DMS79 (cell line): ENCODE measurements around the gene MAK.
"Not testable (repeated sequence)": the region's sequence is repeated elsewhere in the genome, so short reads cannot be mapped to it uniquely, and the experiment has no call there.

ENCODE experiments used
- DNase-seq: peaks from one replicate; lab custom pipeline; 2025; lab: John Stamatoyannopoulos, UW

Gene MAK, protein sequence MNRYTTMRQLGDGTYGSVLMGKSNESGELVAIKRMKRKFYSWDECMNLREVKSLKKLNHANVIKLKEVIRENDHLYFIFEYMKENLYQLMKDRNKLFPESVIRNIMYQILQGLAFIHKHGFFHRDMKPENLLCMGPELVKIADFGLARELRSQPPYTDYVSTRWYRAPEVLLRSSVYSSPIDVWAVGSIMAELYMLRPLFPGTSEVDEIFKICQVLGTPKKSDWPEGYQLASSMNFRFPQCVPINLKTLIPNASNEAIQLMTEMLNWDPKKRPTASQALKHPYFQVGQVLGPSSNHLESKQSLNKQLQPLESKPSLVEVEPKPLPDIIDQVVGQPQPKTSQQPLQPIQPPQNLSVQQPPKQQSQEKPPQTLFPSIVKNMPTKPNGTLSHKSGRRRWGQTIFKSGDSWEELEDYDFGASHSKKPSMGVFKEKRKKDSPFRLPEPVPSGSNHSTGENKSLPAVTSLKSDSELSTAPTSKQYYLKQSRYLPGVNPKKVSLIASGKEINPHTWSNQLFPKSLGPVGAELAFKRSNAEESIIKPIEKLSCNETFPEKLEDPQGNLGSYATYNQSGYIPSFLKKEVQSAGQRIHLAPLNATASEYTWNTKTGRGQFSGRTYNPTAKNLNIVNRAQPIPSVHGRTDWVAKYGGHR

DNA sequence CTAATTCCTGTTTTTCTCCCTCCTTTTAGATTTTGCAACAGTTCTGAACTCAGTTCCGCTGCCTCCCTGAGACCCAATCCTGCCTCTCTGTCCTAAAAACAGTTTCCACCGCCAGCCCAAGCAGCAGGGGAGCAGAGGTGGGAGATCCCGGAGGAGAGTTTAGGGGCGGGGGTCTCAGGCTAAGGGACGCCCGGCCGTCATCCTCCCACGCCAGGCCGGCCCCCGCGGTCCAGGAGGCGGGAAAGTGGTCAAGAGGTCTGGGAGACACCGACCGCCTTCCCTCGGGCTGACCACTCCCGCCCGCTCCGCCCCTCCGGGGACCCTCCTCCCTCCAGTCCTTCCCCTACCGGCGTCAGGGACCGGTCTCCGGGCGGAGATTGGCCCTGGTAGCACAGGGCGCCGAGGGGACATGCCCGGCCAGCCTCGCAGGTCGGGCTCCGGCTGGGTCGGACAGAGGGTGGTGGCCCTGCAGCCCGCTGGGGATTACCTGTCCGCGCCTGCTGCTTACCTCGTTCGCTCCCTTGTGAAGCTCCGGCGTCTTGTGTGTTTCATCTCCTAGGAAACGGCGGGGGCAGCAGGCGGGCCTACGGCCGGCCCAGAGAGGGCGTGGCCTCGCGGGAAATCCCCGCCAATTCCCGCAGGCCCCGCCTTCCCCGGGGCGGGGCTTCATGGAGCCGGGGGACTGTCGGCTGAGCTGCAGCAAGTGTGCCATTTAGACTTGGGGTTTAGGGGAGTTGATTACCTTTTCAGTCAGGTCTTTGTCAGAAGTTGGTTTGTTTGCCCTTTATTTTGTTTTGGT, at the start of gene MAK:
Gene MAK, minus strand, starts transcription at position 545 of the 799 bp plus-strand sequence. CDS start 7,891 bp downstream, outside the sequence.
- peak; percentile 59 for DNase-seq

DNA sequence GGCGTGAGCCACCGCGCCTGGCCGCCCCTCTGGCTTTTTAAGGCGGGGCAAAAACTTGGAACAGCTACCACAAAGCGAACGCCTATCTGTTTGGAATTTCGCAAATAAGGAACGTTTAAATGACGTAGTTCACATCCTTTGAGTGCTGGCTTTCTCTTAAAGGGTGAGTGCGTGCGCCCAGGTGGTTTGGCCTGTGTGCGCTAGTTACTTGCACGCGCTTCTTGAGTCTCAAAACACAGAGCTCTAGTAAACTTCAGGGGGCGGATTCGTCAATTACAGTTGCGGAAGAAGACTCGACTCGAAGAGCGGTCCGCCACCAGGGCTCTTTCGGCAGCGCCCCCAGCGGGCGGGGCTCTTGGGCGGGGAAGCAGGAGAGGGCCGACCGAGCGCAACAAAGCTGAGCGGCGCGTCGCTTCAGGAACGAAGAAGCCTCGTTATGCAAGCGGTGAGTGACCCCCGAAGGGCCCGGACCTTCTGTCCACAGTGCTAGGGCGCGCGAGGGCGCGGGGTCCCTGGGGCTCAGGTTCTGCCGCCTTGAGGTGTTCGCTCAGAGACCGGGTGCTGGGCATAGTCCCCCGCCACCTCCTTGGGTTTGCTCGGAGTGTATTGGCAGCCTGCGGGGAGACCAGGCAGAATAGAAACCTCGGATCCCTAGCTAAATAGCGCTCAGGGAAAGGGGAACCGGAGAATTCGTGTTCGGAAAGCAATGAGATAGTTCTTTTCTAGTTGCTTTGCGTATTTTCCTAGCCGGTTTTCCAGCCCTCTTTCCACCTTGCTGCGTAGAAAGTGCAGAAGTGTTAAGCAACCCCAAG, 48.6 kb upstream of the MAK start, which contains the start of gene SYCP2L:
Gene SYCP2L, plus strand, starts transcription at position 362 of the 812 bp plus-strand sequence. Its CDS starts 75 bp downstream, at position 437.
- peak; percentile 46 for DNase-seq

DNA sequence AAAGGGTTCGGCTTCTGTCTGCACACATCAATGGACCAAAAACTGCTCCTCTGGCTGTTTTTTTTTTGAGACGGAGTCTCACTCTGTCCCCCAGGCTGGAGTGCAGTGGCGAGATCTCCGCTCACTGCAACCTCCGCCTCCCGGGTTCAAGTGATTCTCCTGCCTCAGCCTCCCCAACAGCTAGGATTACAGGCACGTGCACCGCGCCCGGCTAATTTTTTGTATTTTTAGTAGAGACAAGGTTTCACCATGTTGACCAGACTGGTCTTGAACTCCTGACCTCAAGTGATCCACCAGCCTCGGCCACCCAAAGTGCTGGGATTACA, 48.0 kb upstream of the MAK start:
- DNase-seq: not testable (repeated sequence)

DNA sequence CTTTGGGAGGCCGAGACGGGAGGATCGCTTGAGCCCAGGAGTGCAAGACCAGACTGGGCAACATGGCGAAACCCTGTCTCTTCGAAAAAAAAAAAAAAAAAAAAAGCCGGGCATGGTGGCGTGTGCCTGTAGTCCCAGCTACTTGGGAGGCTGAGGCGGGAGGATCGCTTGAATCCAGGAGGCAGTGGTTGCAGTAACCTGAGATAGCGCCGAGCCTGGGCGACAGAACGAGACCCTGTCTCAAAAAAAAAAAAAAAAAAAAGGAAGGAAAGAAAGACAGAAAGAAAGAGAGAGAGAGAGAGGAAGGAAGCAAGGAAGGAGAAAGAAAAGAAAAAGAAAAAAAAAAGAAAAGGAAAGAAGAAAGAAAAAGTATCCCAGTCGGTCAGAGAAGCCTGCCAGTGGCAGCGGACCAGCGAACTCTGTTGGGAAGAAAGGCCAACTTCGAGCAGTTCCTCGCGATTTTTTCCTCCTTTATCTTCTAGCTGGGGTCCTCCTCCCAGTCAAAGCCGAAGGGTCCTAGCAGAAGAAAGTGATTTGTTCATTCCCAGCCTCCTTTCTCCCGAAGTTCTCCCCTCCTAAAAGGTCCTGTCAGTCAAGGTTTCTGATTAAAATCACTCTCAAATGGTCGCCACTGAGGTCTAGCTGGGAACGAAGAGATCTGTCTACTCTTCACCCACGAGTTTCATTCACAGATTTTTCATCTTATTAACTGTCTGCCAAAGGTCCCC, 46.1 kb upstream of the MAK start:
- no peak for DNase-seq

DNA sequence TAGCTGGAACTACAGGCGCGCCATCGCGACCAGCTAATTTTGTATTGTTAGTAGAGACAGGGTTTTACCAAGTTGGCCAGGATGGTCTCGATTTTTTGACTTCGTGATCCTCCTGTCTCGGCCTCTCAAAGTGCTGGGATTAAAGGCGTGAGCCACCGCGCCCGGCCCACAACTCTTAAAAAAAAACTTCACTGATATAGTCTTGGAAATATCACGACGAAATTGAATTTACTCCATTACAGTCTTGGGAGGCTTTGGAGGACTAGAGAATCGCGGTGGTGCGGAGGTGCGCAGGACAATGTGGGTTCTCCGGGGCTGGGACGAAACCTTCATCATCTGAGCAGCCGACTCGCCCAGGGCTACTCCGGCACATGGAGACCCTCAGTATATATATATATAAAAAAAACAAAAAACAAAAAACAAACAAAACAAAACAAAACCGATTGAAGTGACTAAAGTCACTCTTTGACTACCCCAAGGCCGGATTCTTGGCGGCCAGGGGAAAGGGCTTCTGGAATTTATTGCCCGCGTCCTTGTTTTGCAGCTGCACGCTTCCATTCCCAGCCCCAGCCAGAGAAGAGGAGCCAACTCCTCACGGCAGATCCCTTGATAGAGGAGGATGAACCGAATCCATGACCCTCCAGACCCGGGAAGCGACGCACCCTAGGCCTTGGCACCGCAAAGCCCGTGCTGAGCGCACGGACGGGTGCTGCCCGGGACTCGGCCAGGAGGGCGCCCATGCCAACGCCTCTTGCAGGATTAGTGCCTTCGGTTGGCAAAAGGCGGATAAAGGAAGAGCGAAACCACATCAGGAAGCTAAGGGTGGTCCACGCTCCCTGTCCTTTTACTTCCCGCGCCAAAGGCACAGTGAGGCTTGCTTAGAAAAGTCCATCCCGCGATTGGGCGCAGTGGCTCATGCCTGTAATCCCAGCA, 45.2 kb upstream of the MAK start:
- no peak for DNase-seq

DNA sequence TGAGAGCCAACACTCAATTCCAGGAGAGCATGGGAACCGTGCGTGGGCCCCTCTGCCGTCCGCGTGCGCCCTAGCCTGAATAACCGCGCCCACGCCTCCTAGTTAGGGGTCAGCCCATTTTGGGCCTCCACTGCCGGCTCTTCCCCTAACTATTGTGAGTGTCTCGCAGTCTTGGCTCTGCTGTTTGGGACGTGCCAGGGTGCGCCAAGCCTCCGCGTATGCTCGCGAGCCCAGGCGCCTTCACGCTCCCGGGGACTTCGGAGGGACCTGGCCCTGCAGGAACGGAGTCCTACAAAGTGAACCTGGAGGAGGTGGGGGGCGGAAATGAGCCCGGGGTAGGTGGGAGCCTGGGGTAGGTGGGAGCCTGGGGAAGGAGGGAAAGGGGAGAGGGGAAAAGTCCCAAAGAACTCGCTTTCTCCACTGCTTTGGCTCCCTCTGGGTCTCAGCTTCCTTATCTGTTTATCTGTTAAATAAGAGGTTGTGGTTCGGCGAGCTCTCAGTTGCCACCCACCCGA, 44.4 kb upstream of the MAK start:
- no peak for DNase-seq

DNA sequence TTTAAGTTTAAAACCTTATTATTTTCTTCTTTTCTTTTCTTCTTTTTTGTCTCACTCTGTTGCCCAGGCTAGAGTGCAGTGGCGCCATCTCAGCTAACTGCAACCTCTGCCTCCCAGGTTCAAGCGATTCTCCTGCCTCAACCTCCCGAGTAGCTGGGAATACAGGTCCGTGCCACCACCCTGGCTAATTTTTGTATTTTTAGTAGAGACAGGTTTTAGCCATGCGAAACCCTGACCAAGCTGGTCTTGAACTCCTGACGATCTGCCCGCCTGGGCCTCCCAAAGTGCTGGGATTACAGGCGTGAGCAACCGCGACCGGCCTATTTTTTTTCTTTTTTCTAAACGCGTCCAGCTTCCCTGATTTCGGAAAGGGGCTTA, 43.9 kb upstream of the MAK start:
- DNase-seq: not testable (repeated sequence)

DNA sequence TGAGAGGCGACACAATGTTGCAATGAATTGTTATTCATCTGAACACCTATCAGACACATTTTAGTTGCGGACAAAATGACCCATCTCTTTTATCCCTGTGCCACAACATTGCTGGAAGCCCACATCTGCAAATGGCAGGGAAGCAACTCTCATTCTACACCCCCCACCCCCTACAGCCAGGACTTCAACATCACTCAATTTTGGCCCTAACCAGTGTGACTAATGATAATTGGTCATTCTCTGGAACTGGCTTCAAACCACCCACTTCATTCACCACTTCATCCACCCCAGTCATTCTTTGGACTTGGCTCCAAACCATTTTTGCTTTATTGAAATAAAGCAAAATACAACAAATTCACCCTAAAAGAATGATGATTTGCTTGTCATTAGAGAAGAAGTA, 42.0 kb upstream of the MAK start:
- no peak for DNase-seq

DNA sequence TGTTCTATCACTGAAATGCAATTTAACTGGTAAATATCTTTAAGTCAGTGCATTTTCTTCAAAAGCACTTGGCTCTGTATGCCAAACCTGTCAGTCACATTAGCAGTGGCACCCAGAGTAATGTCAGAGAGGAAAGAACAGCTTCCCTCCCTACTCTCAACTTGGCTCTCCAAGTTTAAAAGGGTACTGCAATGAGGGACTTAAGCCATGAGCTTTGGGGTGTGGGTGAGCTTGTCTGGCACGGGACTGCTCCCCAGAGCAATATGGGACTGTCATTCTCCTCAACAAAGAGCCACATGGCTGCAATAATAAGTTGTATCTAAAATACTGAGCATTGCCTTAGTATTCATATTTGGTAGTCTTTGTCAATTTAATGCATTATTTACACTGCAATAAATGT, 39.5 kb upstream of the MAK start:
- DNase-seq: no peak

DNA sequence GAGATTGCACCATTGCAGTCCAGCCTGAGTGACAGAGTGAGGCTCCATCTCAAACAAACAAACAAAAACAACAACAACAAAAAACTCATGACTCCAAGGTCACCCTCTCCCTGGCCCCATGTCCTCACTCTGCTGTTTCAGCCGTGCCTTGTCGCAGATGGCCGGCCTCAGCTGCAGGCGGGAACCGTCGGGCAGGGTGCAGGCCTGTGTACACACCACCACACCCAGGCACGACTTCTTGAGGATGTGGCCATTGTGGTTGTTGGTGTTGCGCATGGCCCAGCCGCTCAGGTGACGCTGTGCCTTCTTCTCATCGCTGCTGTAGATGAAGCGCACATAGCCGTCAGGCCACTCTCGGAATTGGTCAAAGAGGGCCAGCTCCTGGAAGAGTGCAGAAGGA, 38.7 kb upstream of the MAK start:
- DNase-seq: no peak

DNA sequence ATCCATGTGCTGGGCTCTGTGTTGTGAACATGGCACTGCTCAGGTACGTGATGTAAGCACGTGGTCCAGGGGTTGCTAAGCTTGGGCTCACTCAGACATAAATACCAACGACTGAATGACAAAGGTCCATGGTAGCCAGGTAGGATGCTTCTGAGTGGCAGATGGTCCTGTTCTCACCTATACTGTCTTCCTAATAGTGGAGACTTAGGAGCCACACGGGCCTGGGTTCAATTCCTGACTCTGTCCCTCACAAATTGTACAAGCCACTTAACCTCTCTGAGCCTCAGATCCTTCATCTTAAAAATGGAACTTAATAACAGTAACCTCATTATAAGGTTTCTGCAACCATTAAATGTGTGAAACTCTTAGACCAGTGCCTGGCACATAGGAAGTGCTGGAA, 36.7 kb upstream of the MAK start:
- DNase-seq: no peak

DNA sequence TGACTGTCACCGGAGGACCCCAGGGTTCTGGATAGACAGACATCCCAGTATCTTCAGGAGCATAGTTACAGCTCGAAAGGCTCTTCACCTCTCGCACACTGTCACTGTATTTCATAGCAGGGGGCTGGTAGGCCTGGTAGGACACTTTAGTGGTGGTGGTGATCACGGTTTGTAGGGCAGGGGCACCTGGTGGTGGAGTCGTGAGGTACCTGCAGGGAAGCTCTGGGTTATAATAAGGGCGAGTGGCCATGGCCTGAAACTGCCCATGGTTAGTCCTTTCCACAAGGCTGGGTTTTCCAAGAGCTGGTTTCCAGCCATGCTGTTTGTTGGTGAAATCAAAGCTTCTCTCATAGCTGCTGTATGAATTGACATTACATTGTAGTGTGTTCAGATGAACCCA, 35.9 kb upstream of the MAK start:
- DNase-seq: no peak

DNA sequence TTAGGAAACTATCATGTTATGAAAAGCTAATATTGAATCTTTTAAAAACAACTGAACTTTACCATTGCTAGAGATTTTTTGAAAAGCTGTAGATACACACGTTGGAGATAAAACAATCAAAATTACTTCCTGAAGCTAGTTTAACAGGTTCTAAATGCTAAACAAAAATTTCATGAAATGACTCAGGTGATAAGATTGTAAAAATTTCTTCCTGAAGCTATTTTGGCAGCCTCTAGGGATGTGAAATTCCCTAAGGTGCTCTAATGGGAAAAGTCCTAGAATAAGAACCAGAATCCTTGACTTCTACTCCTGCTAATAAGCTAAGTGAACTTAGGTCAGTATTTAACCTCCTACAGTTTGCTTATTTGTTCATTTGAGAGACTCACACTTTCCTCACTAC, 35.0 kb upstream of the MAK start:
- no peak for DNase-seq

DNA sequence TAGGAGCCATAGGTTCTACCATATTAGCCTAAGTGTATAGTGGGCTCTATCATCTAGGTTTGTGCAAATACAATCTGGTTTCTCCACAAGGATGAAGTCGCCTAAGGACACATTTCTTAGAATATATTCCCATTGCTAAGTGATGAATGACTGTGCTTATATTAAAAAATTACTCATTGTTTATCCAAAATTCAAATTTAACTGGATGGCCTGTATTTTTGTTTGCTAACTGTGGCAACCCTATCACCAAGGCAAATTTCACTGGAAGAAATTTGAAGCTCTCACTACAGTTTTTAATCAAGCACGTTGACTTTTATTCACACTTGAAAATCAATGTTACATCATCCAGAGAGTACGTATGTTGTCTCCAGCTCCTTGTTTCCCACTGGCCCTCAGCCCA, 29.6 kb upstream of the MAK start:
- DNase-seq: no peak

DNA sequence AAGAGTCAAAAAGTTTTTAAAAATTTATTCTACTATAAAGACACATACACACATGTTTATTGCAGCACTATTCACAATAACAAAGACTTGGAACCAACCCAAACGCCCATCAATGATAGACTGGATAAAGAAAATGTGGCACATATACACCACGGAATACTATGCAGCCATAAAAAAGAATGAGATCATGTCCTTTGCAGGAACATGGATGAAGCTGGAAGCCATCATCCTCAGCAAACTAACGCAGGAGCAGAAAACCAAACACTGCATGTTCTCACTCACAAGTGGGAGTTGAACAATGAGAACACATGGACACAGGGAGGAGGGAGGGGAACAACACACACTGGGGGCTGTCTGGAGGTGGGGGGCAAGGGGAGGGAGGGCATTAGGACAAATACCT, 28.4 kb upstream of the MAK start:
- DNase-seq: not testable (repeated sequence)

DNA sequence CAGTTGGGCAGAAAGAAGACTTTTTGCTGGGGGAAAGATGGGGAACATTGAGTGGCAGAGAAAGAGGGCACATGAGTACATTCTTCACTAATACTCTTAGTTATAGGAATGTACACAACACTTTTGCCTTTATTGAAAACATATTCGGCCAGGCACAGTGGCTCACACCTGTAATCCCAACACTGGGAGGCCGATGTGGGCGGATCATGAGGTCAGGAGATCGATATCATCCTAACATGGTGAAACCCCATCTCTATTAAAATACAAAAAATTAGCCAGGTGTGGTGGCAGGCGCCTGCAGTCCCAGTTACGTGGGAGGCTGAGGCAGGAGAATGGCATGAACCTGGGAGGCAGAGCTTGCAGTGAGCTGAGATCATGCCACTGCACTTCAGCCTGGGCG, 24.7 kb upstream of the MAK start:
- DNase-seq: not testable (repeated sequence)

DNA sequence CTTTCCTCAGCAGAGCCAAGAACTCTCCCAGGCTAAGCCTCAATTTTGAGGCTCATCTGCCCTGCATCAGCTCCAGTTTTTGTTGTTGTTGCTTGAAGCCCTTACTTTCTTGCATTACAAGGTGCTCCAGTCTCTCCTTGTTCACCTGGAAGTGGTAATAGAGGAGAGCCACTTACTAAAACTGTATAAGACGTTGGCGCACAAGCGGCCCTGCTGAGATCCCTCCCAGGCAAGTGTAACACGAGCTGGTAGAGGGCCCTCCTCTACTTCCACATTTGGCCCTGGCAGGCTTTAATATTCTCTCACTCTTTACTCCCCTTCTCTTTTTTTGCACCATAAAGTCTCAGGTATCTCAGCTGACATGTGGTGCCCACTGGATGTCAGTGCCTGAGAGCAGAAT, 24.0 kb upstream of the MAK start:
- peak; percentile 86 for DNase-seq

DNA sequence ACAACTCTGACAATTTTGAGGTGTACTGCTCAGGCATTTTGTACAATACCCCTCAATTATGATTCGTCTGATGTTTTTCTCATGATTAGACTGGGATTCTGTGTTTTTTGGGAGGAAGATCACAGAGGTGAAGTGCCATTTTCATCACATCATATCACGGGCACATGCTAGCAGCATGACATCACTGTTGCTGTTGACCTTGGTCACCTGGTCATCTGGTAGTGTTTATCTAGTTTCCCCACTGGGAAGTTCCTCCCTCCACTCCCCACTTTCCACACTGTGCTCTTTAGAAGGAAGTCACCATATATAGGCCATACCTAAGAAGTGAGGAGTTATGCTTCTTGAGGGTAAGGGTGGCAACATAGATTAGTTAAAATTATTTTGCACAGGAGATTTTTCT, 22.7 kb upstream of the MAK start:
- DNase-seq: no peak

DNA sequence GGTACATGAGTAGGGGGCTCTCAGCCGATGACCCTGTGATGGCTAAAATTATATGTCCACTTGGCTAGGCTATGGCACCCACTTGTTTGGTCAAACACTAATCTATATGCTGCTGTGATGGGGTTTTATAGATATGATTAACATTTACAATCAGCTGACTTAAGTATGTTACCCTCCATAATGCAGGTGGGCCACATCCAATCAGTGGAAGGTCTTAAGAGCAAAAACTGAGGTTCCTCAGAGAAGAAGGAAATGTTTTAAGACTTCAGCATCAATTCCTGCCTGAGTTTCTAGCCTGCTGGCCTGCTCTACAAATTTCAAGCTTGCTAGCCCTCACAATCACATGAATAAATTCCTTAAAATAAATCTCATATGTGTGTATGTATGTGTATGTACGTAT, 18.9 kb upstream of the MAK start:
- no peak for DNase-seq
